K562 (cell line): ENCODE data around the gene EDARADD.

Experiments used
- CTCF ChIP-seq, 3 experiments: IDR thresholded peaks in 2 of 3; conservative IDR thresholded peaks in 1 of 3; 2 replicates each; pipeline ENCODE4 v1.5.1; 2011 to 2012; ENCODE audit warnings: low read length in 3 of 3, mild to moderate bottlenecking in 3 of 3, control low read depth in 2 of 3, improper control_type of control experiment in 1 of 3, inconsistent platforms in 1 of 3, low read depth in 1 of 3, mixed read lengths in 1 of 3, moderate library complexity in 1 of 3; ENCODE audit not compliant: insufficient read depth in 2 of 3
- NCOA1 ChIP-seq: fragments of 450-650 bp; IDR thresholded peaks from 2 replicates; pipeline ENCODE4 v1.6.1; 2016; ENCODE audit warnings: low read depth
- POLR2A ChIP-seq: fragments of 450-650 bp; conservative IDR thresholded peaks from 2 replicates; pipeline ENCODE4 v1.6.1; 2016
- POLR3A ChIP-seq: IDR thresholded peaks from 2 replicates; pipeline ENCODE4 v1.6.1; 2011; ENCODE audit warnings: borderline replicate concordance, mild to moderate bottlenecking, moderate library complexity; ENCODE audit not compliant: insufficient read length, insufficient read depth; ENCODE audit errors: extremely low read depth
- SPI1 ChIP-seq: IDR thresholded peaks from 2 replicates; pipeline ENCODE4 v1.6.1; 2011; ENCODE audit warnings: low read depth, low read length, control low read depth, borderline replicate concordance
- TEAD4 ChIP-seq, 2 experiments: sonication (generic) in 1 of 2; formaldehyde crosslinking in 1 of 2; IDR thresholded peaks; 2 replicates each; pipeline versions ENCODE4 v1.6.1 to v1.8.0; 2012 to 2022; ENCODE audit warnings: borderline replicate concordance in 1 of 2, inconsistent platforms in 1 of 2, low read length in 1 of 2, mild to moderate bottlenecking in 1 of 2, missing genetic modification reagents in 1 of 2
- YY1 ChIP-seq, 3 experiments: IDR thresholded peaks; 2 replicates each; pipeline ENCODE4 v1.6.1; 2011; ENCODE audit warnings: low read length in 2 of 3, mild to moderate bottlenecking in 2 of 3, moderate library complexity in 2 of 3, borderline replicate concordance in 1 of 3, control low read depth in 1 of 3, low read depth in 1 of 3; ENCODE audit not compliant: insufficient read depth in 3 of 3, insufficient replicate concordance in 2 of 3, control insufficient read depth in 1 of 3, insufficient read length in 1 of 3; ENCODE audit errors: extremely low read depth in 1 of 3
- ZBTB40 ChIP-seq, 2 experiments: fragments of 450-650 bp in 1 of 2; sonication (generic) in 1 of 2; formaldehyde crosslinking in 1 of 2; IDR thresholded peaks; 2 replicates each; pipeline versions ENCODE4 v1.7.1 to v1.9.0; 2016 to 2022; ENCODE audit warnings: inconsistent platforms in 1 of 2, mild to moderate bottlenecking in 1 of 2, missing genetic modification reagents in 1 of 2
- ZNF174 ChIP-seq: fragments of 250-450 bp; sonication (Bioruptor Pico); IDR thresholded peaks from 2 replicates; pipeline ENCODE4 v1.4.0; 2020; ENCODE audit warnings: mild to moderate bottlenecking
- TF ChIP-seq, protein P1 (sequence below): fragments of 250-450 bp; sonication (Bioruptor Pico); IDR thresholded peaks from 2 replicates; pipeline ENCODE4 v1.8.0; 2021; ENCODE audit warnings: moderate library complexity, mild to moderate bottlenecking, inconsistent platforms

GRCh38 chr1:236465959-236466303, 71.8 kb downstream of the EDARADD start:
- no peak for TF ChIP-seq NCOA1
- TF ChIP-seq YY1 (IDR thresholded peaks at IDR 0.05; ENCODE audit: borderline replicate concordance in 1 of 3, control insufficient read depth in 1 of 3, extremely low read depth in 1 of 3, insufficient read depth in 3 of 3, insufficient read length in 1 of 3, insufficient replicate concordance in 2 of 3, low read depth in 1 of 3, low read length in 2 of 3) = no peak
- TF ChIP-seq SPI1 = no peak
- TF ChIP-seq, protein P1, sequence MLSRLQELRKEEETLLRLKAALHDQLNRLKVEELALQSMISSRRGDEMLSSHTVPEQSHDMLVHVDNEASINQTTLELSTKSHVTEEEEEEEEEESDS (CRISPR knock-in tag) = no peak
- no peak for TF ChIP-seq TEAD4 (IDR thresholded peaks at IDR 0.05; ENCODE audit: low read length)
- TF ChIP-seq TEAD4 (CRISPR knock-in tag; IDR thresholded peaks at IDR 0.05; ENCODE audit: borderline replicate concordance) = no peak
- TF ChIP-seq ZNF174 (CRISPR knock-in tag) = no peak
- TF ChIP-seq ZBTB40 (IDR thresholded peaks at IDR 0.05) = no peak
- no peak for TF ChIP-seq ZBTB40 (CRISPR knock-in tag; IDR thresholded peaks at IDR 0.05)
- TF ChIP-seq POLR3A = no peak
- TF ChIP-seq POLR2A = no peak
- TF ChIP-seq CTCF (IDR thresholded peaks at IDR 0.05 in 2 of 3, conservative IDR thresholded peaks at IDR 0.05 in 1 of 3; ENCODE audit: insufficient read depth in 2 of 3, low read depth in 1 of 3, low read length in 3 of 3) = no peak
